WTC11 (cell line): ENCODE data around the gene ANKLE2.

Experiments used
- ATF1 ChIP-seq: sonication (generic); formaldehyde crosslinking; IDR thresholded peaks from 2 replicates; pipeline ENCODE4 v1.8.1; 2023; ENCODE audit warnings: mild to moderate bottlenecking, moderate library complexity, missing genetic modification reagents
- CBFB ChIP-seq: sonication (generic); formaldehyde crosslinking; IDR thresholded peaks from 2 replicates; pipeline ENCODE4 v1.8.1; 2022; ENCODE audit warnings: mild to moderate bottlenecking, low read depth, missing genetic modification reagents
- ESRRA ChIP-seq: sonication (generic); formaldehyde crosslinking; IDR thresholded peaks from 2 replicates; pipeline ENCODE4 v1.8.1; 2022; ENCODE audit warnings: mild to moderate bottlenecking, missing genetic modification reagents, borderline replicate concordance
- ETV6 ChIP-seq: sonication (generic); formaldehyde crosslinking; IDR thresholded peaks from 2 replicates; pipeline ENCODE4 v1.8.1; 2022; ENCODE audit warnings: mild to moderate bottlenecking, missing genetic modification reagents
- KAT7 ChIP-seq: sonication (generic); formaldehyde crosslinking; IDR thresholded peaks from 2 replicates; pipeline ENCODE4 v1.8.1; 2023; ENCODE audit warnings: missing genetic modification reagents, mild to moderate bottlenecking, borderline replicate concordance
- RELA ChIP-seq: sonication (generic); formaldehyde crosslinking; IDR thresholded peaks from 2 replicates; pipeline ENCODE4 v1.8.1; 2022; ENCODE audit warnings: missing genetic modification reagents, mild to moderate bottlenecking, borderline replicate concordance
- TCF7 ChIP-seq: sonication (generic); formaldehyde crosslinking; IDR thresholded peaks from 2 replicates; pipeline ENCODE4 v1.8.0; 2022; ENCODE audit warnings: mild to moderate bottlenecking, low read depth, missing genetic modification reagents, moderate library complexity
- TF ChIP-seq, protein P1 (sequence below): fragments of 200-600 bp; IDR thresholded peaks from 2 replicates; pipeline ENCODE4 v1.8.0; 2022; ENCODE audit warnings: antibody characterized with exemption
- TF ChIP-seq, protein P2 (sequence below): sonication (generic); formaldehyde crosslinking; IDR thresholded peaks from 2 replicates; pipeline ENCODE4 v1.8.1; 2023; ENCODE audit warnings: mild to moderate bottlenecking, missing genetic modification reagents, borderline replicate concordance
- TF ChIP-seq, protein P3 (sequence below): sonication (generic); formaldehyde crosslinking; IDR thresholded peaks from 2 replicates; pipeline ENCODE4 v1.8.0; 2022; ENCODE audit warnings: mild to moderate bottlenecking, missing genetic modification reagents
- TF ChIP-seq, protein P4 (sequence below): sonication (generic); formaldehyde crosslinking; IDR thresholded peaks from 2 replicates; pipeline ENCODE4 v1.8.1; 2022; ENCODE audit warnings: low read depth, mild to moderate bottlenecking, moderate library complexity, missing genetic modification reagents, borderline replicate concordance
- TF ChIP-seq, protein P5 (sequence below): sonication (generic); formaldehyde crosslinking; IDR thresholded peaks from 2 replicates; pipeline ENCODE4 v1.8.1; 2023; ENCODE audit warnings: mild to moderate bottlenecking, moderate library complexity, missing genetic modification reagents

DNA sequence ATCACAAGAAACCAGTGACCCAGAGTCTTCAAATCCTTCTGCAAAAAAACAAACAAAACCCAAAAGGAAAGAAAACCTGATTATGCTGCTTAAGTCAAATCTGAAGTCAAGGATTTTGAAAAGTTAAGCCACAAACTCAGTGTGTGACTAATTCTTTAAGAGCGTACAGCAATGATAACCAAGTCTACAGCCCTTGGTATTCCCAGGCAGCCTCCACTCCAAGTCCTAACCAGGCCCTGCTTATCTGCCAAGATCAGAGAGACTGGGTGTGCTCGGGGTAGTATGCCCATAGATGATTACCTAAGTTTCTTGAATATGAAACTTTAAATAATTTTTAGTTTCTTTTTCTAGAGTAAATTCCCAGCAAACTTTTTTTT is 37.9 kb downstream of the ANKLE2 start:
- TF ChIP-seq, protein P1, sequence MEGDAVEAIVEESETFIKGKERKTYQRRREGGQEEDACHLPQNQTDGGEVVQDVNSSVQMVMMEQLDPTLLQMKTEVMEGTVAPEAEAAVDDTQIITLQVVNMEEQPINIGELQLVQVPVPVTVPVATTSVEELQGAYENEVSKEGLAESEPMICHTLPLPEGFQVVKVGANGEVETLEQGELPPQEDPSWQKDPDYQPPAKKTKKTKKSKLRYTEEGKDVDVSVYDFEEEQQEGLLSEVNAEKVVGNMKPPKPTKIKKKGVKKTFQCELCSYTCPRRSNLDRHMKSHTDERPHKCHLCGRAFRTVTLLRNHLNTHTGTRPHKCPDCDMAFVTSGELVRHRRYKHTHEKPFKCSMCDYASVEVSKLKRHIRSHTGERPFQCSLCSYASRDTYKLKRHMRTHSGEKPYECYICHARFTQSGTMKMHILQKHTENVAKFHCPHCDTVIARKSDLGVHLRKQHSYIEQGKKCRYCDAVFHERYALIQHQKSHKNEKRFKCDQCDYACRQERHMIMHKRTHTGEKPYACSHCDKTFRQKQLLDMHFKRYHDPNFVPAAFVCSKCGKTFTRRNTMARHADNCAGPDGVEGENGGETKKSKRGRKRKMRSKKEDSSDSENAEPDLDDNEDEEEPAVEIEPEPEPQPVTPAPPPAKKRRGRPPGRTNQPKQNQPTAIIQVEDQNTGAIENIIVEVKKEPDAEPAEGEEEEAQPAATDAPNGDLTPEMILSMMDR, result no peak
- TF ChIP-seq ESRRA (CRISPR knock-in tag), result no peak
- no peak for TF ChIP-seq TCF7
- TF ChIP-seq ETV6 (CRISPR knock-in tag), result no peak
- TF ChIP-seq, protein P2, sequence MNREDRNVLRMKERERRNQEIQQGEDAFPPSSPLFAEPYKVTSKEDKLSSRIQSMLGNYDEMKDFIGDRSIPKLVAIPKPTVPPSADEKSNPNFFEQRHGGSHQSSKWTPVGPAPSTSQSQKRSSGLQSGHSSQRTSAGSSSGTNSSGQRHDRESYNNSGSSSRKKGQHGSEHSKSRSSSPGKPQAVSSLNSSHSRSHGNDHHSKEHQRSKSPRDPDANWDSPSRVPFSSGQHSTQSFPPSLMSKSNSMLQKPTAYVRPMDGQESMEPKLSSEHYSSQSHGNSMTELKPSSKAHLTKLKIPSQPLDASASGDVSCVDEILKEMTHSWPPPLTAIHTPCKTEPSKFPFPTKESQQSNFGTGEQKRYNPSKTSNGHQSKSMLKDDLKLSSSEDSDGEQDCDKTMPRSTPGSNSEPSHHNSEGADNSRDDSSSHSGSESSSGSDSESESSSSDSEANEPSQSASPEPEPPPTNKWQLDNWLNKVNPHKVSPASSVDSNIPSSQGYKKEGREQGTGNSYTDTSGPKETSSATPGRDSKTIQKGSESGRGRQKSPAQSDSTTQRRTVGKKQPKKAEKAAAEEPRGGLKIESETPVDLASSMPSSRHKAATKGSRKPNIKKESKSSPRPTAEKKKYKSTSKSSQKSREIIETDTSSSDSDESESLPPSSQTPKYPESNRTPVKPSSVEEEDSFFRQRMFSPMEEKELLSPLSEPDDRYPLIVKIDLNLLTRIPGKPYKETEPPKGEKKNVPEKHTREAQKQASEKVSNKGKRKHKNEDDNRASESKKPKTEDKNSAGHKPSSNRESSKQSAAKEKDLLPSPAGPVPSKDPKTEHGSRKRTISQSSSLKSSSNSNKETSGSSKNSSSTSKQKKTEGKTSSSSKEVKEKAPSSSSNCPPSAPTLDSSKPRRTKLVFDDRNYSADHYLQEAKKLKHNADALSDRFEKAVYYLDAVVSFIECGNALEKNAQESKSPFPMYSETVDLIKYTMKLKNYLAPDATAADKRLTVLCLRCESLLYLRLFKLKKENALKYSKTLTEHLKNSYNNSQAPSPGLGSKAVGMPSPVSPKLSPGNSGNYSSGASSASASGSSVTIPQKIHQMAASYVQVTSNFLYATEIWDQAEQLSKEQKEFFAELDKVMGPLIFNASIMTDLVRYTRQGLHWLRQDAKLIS (CRISPR knock-in tag), result no peak
- no peak for TF ChIP-seq ATF1 (CRISPR knock-in tag)
- TF ChIP-seq, protein P3, sequence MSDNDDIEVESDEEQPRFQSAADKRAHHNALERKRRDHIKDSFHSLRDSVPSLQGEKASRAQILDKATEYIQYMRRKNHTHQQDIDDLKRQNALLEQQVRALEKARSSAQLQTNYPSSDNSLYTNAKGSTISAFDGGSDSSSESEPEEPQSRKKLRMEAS (CRISPR knock-in tag), result no peak
- TF ChIP-seq CBFB, result no peak
- no peak for TF ChIP-seq RELA (CRISPR knock-in tag)
- no peak for TF ChIP-seq KAT7
- TF ChIP-seq, protein P4, sequence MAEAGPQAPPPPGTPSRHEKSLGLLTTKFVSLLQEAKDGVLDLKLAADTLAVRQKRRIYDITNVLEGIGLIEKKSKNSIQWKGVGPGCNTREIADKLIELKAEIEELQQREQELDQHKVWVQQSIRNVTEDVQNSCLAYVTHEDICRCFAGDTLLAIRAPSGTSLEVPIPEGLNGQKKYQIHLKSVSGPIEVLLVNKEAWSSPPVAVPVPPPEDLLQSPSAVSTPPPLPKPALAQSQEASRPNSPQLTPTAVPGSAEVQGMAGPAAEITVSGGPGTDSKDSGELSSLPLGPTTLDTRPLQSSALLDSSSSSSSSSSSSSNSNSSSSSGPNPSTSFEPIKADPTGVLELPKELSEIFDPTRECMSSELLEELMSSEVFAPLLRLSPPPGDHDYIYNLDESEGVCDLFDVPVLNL (CRISPR knock-in tag), result no peak
- TF ChIP-seq, protein P5, sequence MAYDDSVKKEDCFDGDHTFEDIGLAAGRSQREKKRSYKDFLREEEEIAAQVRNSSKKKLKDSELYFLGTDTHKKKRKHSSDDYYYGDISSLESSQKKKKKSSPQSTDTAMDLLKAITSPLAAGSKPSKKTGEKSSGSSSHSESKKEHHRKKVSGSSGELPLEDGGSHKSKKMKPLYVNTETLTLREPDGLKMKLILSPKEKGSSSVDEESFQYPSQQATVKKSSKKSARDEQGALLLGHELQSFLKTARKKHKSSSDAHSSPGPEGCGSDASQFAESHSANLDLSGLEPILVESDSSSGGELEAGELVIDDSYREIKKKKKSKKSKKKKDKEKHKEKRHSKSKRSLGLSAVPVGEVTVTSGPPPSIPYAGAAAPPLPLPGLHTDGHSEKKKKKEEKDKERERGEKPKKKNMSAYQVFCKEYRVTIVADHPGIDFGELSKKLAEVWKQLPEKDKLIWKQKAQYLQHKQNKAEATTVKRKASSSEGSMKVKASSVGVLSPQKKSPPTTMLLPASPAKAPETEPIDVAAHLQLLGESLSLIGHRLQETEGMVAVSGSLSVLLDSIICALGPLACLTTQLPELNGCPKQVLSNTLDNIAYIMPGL (CRISPR knock-in tag), result no peak
